ENCODE data around the gene DHRSX.
"Not testable (repeated sequence)": the region's sequence is repeated elsewhere in the genome, so short reads cannot be mapped to it uniquely, and the experiment has no call there.

The DHRSX gene

GRCh38 chrX:2342874-2343273, 157.9 kb downstream of the DHRSX start:
- no peak for DNase-seq

- no peak for DNase-seq
These were observed 158.5 kb downstream of the DHRSX start for GRCh38 chrX:2342281-2342688.

- no peak for DNase-seq
These were observed 159.8 kb downstream of the DHRSX start for GRCh38 chrX:2340991-2341390.

GRCh38 chrX:2336181-2336580, 164.6 kb downstream of the DHRSX start:
- DNase-seq: no peak

GRCh38 chrX:2334237-2334636, 166.5 kb downstream of the DHRSX start:
- no peak for DNase-seq

GRCh38 chrX:2332252-2332651, 168.5 kb downstream of the DHRSX start:
- no peak for DNase-seq

- DNase-seq: no peak
These were observed 169.9 kb downstream of the DHRSX start for GRCh38 chrX:2330910-2331309.

GRCh38 chrX:2330487-2330886, 170.3 kb downstream of the DHRSX start:
- no peak for DNase-seq

GRCh38 chrX:2327423-2327822, 173.4 kb downstream of the DHRSX start:
- DNase-seq: no peak

GRCh38 chrX:2325076-2325784, 175.5 kb downstream of the DHRSX start:
- DNase-seq: no peak

GRCh38 chrX:2324151-2324550, 176.6 kb downstream of the DHRSX start:
- no peak for DNase-seq

GRCh38 chrX:2321411-2321810, 179.4 kb downstream of the DHRSX start:
- DNase-seq: no peak

- no peak for DNase-seq
These were observed 180.0 kb downstream of the DHRSX start for GRCh38 chrX:2320580-2321327.

GRCh38 chrX:2320089-2320488, 180.7 kb downstream of the DHRSX start:
- DNase-seq: no peak

GRCh38 chrX:2318371-2318770, 182.4 kb downstream of the DHRSX start:
- no peak for DNase-seq

GRCh38 chrX:2317527-2318055, 183.2 kb downstream of the DHRSX start:
- no peak for DNase-seq

GRCh38 chrX:2316534-2316933, 184.2 kb downstream of the DHRSX start:
- no peak for DNase-seq

GRCh38 chrX:2315434-2315833, 185.3 kb downstream of the DHRSX start:
- DNase-seq: no peak

GRCh38 chrX:2314831-2315365, 185.9 kb downstream of the DHRSX start:
- no peak for DNase-seq

GRCh38 chrX:2313864-2314640, 186.7 kb downstream of the DHRSX start:
- no peak for DNase-seq

GRCh38 chrX:2312061-2312591, 188.7 kb downstream of the DHRSX start:
- not testable (repeated sequence) for DNase-seq

- DNase-seq: no peak
These were observed 189.3 kb downstream of the DHRSX start for GRCh38 chrX:2311501-2311900.

- no peak for DNase-seq
These were observed 198.9 kb downstream of the DHRSX start for GRCh38 chrX:2301901-2302300.
